ENCODE measurements around the gene FUBP1.

The FUBP1 gene

GRCh38 chr1:77953907-77954306, 25.0 kb downstream of the FUBP1 start:
- H3K9me3 Mint-ChIP-seq: no peaks in the 10 kb centered on the region
- H3K27me3 Mint-ChIP-seq: no peaks in the 10 kb centered on the region
- H3K36me3 Mint-ChIP-seq (ENCODE audit: insufficient read depth): peaks cover 96% of the 10 kb centered on the region
- no peak for ATAC-seq (replicated peaks)
- no peak overlapping the region for H3K4me3 Mint-ChIP-seq
- no peak for DNase-seq
- peak overlapping the region in 1 of 2 donors; percentile 32 for H3K27ac Mint-ChIP-seq
- peaks cover 11 to 31% of the 10 kb centered on the region in 2 donors for H3K4me1 Mint-ChIP-seq (ENCODE audit: low read depth in 2 of 2)

- ATAC-seq (replicated peaks) (no peak), DNase-seq (no peak)
- no peaks in the 10 kb centered on the region for H3K27me3 Mint-ChIP-seq
- H3K36me3 Mint-ChIP-seq (ENCODE audit: insufficient read depth): peaks cover 96% of the 10 kb centered on the region
- no peak overlapping the region for H3K4me3 Mint-ChIP-seq
- H3K27ac Mint-ChIP-seq: peak overlapping the region in 1 of 2 donors; percentile 23
- peaks cover 8 to 34% of the 10 kb centered on the region in 2 donors for H3K4me1 Mint-ChIP-seq (ENCODE audit: low read depth in 2 of 2)
- no peaks in the 10 kb centered on the region for H3K9me3 Mint-ChIP-seq
Observed at GRCh38 chr1:77951328-77951727, 27.5 kb downstream of the FUBP1 start.

GRCh38 chr1:77950873-77951272, 28.0 kb downstream of the FUBP1 start:
- ATAC-seq (replicated peaks): no peak
- H3K4me3 Mint-ChIP-seq: no peak overlapping the region

GRCh38 chr1:77948841-77949424, 29.9 kb downstream of the FUBP1 start:
- DNase-seq (no peak), ATAC-seq (replicated peaks) (no peak)
- Mint-ChIP-seq H3K36me3 (ENCODE audit: insufficient read depth) (peaks cover 92% of the 10 kb centered on the region), H3K27me3 (no peaks in the 10 kb centered on the region), H3K9me3 (no peaks in the 10 kb centered on the region), H3K27ac (peak overlapping the region in 1 of 2 donors; percentile 69), H3K4me1 (ENCODE audit: low read depth in 2 of 2) (peaks cover 6 to 37% of the 10 kb centered on the region in 2 donors), H3K4me3 (no peak overlapping the region)

More at GRCh38 chr1:77950873-77951272, 28.0 kb downstream of the FUBP1 start:
- Mint-ChIP-seq H3K27ac (no peak overlapping the region), H3K36me3 (ENCODE audit: insufficient read depth) (peaks cover 95% of the 10 kb centered on the region), H3K27me3 (no peaks in the 10 kb centered on the region), H3K9me3 (no peaks in the 10 kb centered on the region), H3K4me1 (ENCODE audit: low read depth in 2 of 2) (peaks cover 8 to 34% of the 10 kb centered on the region in 2 donors)
- DNase-seq: no peak

GRCh38 chr1:77945345-77945744, 33.5 kb downstream of the FUBP1 start:
- H3K36me3 Mint-ChIP-seq (ENCODE audit: insufficient read depth): peaks cover 80% of the 10 kb centered on the region
- peaks cover 5 to 34% of the 10 kb centered on the region in 2 donors for H3K4me1 Mint-ChIP-seq (ENCODE audit: low read depth in 2 of 2)
- no peaks in the 10 kb centered on the region for H3K27me3 Mint-ChIP-seq
- H3K9me3 Mint-ChIP-seq: no peaks in the 10 kb centered on the region
- no peak overlapping the region for H3K4me3 Mint-ChIP-seq
- DNase-seq (no peak), ATAC-seq (replicated peaks) (no peak)
- H3K27ac Mint-ChIP-seq: peak overlapping the region in 1 of 2 donors; percentile 28

GRCh38 chr1:77942400-77943140, 36.3 kb downstream of the FUBP1 start:
- peaks cover 52% of the 10 kb centered on the region for H3K36me3 Mint-ChIP-seq (ENCODE audit: insufficient read depth)
- no peaks in the 10 kb centered on the region for H3K27me3 Mint-ChIP-seq
- no peak overlapping the region for H3K4me3 Mint-ChIP-seq
- H3K9me3 Mint-ChIP-seq: no peaks in the 10 kb centered on the region
- DNase-seq (no peak), ATAC-seq (replicated peaks) (no peak)
- peak overlapping the region in 1 of 2 donors; percentile 33 for H3K27ac Mint-ChIP-seq
- H3K4me1 Mint-ChIP-seq (ENCODE audit: low read depth in 2 of 2): peaks cover 2 to 22% of the 10 kb centered on the region in 2 donors

GRCh38 chr1:77940921-77941570, 37.8 kb downstream of the FUBP1 start:
- no peak overlapping the region for H3K4me3 Mint-ChIP-seq
- no peak for ATAC-seq (replicated peaks)
- peaks cover 2 to 22% of the 10 kb centered on the region in 2 donors for H3K4me1 Mint-ChIP-seq (ENCODE audit: low read depth in 2 of 2)
- H3K27me3 Mint-ChIP-seq: no peaks in the 10 kb centered on the region
- no peaks in the 10 kb centered on the region for H3K9me3 Mint-ChIP-seq
- H3K27ac Mint-ChIP-seq: no peak overlapping the region
- peaks cover 37% of the 10 kb centered on the region for H3K36me3 Mint-ChIP-seq (ENCODE audit: insufficient read depth)
- DNase-seq: no peak

GRCh38 chr1:77938651-77939050, 40.2 kb downstream of the FUBP1 start:
- peaks cover 17% of the 10 kb centered on the region for H3K36me3 Mint-ChIP-seq (ENCODE audit: insufficient read depth)
- no peak overlapping the region for H3K4me3 Mint-ChIP-seq
- no peak overlapping the region for H3K27ac Mint-ChIP-seq
- peaks cover 2 to 18% of the 10 kb centered on the region in 2 donors for H3K4me1 Mint-ChIP-seq (ENCODE audit: low read depth in 2 of 2)
- H3K9me3 Mint-ChIP-seq: no peaks in the 10 kb centered on the region
- no peaks in the 10 kb centered on the region for H3K27me3 Mint-ChIP-seq
- DNase-seq: no peak
- ATAC-seq (replicated peaks): no peak

GRCh38 chr1:77929806-77930205, 49.1 kb downstream of the FUBP1 start:
- Mint-ChIP-seq H3K36me3 (ENCODE audit: insufficient read depth) (no peaks in the 10 kb centered on the region), H3K4me1 (ENCODE audit: low read depth in 2 of 2) (peaks cover 0 to 11% of the 10 kb centered on the region in 2 donors), H3K27me3 (peaks cover 0 to 4% of the 10 kb centered on the region in 2 donors), H3K4me3 (no peak overlapping the region), H3K27ac (no peak overlapping the region), H3K9me3 (no peaks in the 10 kb centered on the region)
- ATAC-seq (replicated peaks) (no peak), DNase-seq (no peak)

GRCh38 chr1:77927414-77927813, 51.5 kb downstream of the FUBP1 start:
- no peak for ATAC-seq (replicated peaks)
- no peaks in the 10 kb centered on the region for H3K9me3 Mint-ChIP-seq
- peak overlapping the region in 1 of 2 donors; percentile 0 for H3K4me3 Mint-ChIP-seq
- H3K4me1 Mint-ChIP-seq (ENCODE audit: low read depth in 2 of 2): peaks cover 0 to 11% of the 10 kb centered on the region in 2 donors
- H3K27ac Mint-ChIP-seq: no peak overlapping the region
- no peak for DNase-seq
- no peaks in the 10 kb centered on the region for H3K36me3 Mint-ChIP-seq (ENCODE audit: insufficient read depth)
- H3K27me3 Mint-ChIP-seq: peaks cover 0 to 4% of the 10 kb centered on the region in 2 donors

GRCh38 chr1:77926561-77927357, 52.1 kb downstream of the FUBP1 start:
- peak; percentile 29 for ATAC-seq (replicated peaks)
- Mint-ChIP-seq H3K9me3 (no peaks in the 10 kb centered on the region), H3K4me1 (ENCODE audit: low read depth in 2 of 2) (peaks cover 0 to 11% of the 10 kb centered on the region in 2 donors), H3K4me3 (peak overlapping the region; percentile 51 to 83), H3K27ac (peak overlapping the region; percentile 24 to 91), H3K36me3 (ENCODE audit: insufficient read depth) (no peaks in the 10 kb centered on the region), H3K27me3 (peaks cover 0 to 4% of the 10 kb centered on the region in 2 donors)
- DNase-seq: no peak

GRCh38 chr1:77925956-77926355, 52.9 kb downstream of the FUBP1 start:
- Mint-ChIP-seq H3K4me1 (ENCODE audit: low read depth in 2 of 2) (peaks cover 0 to 11% of the 10 kb centered on the region in 2 donors), H3K9me3 (no peaks in the 10 kb centered on the region), H3K27me3 (peaks cover 0 to 4% of the 10 kb centered on the region in 2 donors), H3K27ac (peak overlapping the region in 1 of 2 donors; percentile 91), H3K4me3 (peak overlapping the region; percentile 51 to 83), H3K36me3 (ENCODE audit: insufficient read depth) (no peaks in the 10 kb centered on the region)
- DNase-seq: no peak
- ATAC-seq (replicated peaks): no peak

- Mint-ChIP-seq H3K27me3 (peaks cover 0 to 4% of the 10 kb centered on the region in 2 donors), H3K36me3 (ENCODE audit: insufficient read depth) (no peaks in the 10 kb centered on the region), H3K4me1 (ENCODE audit: low read depth in 2 of 2) (peaks cover 0 to 11% of the 10 kb centered on the region in 2 donors), H3K27ac (no peak overlapping the region), H3K4me3 (no peak overlapping the region), H3K9me3 (no peaks in the 10 kb centered on the region)
- DNase-seq: no peak
- no peak for ATAC-seq (replicated peaks)
Observed at GRCh38 chr1:77925518-77925917, 53.4 kb downstream of the FUBP1 start.
